ENCODE measurements around the gene SLC25A43. TPM values are rescaled to one million over a fixed set of nuclear protein-coding genes. Genes with fewer than 3 reads are reported as not detected.
A peak's percentile ranks its signal among the peaks of the same experiment; 100 is the strongest.

SLC25A43 gene
- total RNA-seq, 1 donor from 2014 or later, result 8.8 TPM

DNA sequence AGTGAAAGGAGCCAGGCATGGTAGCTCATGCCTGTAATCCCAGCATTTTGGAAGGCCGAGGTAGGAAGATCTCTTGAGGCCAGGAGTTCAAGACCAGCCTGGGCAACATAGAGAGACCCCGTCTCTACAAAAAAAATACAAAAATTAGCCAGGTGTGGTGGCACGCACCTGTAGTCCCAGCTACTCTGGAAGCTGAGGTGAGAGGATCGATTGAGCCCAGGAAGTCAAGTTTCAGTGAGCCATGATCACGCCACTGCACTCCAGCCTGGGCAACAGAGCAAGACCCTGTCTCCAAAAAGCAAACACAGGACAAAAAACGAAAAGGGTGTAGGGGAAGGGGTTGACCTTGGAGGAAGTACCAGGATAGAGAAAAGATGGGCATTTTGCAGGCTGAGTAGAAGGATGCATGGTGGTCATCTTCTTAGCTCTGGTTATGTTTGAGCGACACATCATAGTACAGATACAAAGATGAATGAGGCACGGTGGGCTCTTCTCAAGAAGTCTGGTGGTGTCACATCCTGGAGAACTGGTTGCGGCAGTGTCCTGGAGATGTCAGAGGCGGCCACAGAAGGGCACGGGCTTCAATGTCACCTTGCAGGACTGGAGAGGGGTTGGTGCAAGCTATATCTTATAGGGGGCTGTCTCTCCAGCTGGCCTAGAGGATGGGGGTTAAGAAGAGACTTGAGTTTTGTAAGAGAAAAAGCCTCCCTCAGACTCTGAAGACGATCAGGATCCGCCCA is 101.1 kb downstream of the SLC25A43 start:
- DNase-seq, result no peak

DNA sequence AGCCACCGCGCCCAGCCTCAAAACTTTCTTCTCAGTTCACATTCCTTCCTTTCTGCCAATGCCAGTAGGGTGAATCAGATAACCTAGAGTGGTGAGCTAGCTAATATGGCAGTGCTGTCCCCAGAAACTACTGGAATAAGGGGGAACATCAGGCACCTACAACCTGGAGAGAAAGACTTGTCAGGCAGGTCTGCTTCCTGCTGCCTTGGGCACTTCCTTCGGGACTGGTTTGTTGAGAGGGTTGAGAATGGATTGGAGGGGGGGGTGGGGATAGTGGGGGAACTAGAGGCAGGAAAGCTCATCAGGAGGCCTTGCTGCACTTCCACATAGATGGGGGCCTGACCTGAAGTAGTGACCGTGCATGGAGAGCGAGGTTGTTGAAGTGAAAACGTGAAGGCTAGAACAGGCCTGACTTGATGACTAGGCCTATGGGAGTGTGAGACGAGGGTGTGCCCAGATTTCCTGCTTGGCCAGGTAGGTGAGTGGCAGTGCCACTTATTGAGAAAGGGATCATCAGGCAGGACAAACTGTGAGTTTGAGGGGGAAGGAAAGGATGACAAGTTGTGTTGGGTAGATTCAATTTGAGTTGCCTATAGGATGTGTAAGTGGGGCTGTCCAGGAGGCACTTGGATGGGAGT is 102.5 kb downstream of the SLC25A43 start:
- no peak for DNase-seq

DNA sequence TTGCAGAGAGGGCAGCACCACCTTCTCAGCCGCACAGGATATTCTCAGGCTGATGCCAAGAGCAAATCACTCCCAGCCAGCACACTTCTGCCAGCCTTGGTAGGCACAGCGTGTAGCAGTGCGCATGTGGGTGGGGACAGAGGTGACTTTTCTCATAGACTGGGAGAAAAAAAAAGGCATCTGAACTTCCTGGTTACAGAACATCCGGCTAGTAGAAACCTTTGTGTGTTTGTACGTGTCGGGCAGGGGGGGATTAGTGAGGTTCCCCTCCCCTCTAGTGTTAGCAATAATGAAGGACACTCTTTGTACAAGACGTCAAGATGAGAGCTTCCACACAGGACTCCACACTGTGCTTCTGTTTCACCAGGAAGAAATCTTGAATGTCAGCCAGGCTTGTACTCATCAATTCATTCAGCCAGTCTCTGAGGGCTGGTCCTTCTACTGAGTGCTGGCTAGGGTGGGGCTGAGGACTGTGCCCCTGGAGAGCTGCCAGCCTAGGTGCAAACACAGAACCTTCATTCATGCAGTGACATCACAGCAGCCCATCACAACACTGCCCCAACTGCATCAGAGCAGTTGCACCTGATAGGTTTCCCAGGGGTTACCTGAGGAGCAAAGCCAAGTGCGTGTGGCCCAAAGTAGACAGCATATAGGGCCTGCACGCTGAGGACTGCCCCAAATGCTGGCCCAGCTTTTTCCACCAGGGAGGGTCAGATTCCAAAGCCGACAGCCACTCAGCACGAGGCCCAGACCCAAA is 103.8 kb downstream of the SLC25A43 start:
- no peak for DNase-seq

DNA sequence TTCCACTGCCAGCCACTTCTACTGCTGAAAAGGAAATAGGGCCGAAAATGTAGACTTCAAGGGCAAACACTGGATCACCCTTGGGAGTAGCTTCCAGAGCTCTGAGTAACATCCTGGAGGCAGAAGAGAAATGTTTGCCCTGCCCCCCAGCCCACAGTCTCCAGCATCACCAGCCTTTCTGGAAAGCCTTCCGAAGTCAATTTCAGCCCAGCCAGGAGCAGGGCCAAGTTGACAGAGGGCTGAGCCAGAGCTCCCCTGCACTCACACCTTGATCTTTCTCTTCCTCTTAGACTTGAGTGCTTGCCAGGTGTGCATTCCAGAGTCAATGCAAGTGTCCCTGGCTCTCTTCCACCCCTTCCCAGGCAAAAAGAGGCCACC is 104.3 kb downstream of the SLC25A43 start:
- DNase-seq, result no peak

Small RNA genes within 50 kb of the gene (small RNA-seq; reads per million reads assigned to genes)
- gene RNU1-67P (ENCODE audit: low replicate concordance), result 1.0 reads per million, percentile 79 among the genes with 10 or more reads in this experiment
- not detected for gene RNY3P16 (ENCODE audit: low replicate concordance)

Other genes with a start within 250 kb of the SLC25A43 start
- 122 TPM for gene PGRMC1, start 163.1 kb upstream of the SLC25A43 start, total RNA-seq
- gene SLC25A5, start 69.1 kb downstream of the SLC25A43 start, total RNA-seq, result 114 TPM
- 34.3 TPM for gene STEEP1, start 166.1 kb downstream of the SLC25A43 start, total RNA-seq
- 31.0 TPM for gene UBE2A, start 175.2 kb downstream of the SLC25A43 start, total RNA-seq
- 8.1 TPM for gene NKRF, start 207.1 kb downstream of the SLC25A43 start, total RNA-seq